Activated T-cell treated with anti-CD3 and anti-CD28 coated beads, Interleukin-2, amount 50 U/mL, for 1 hour (primary cell): ENCODE results near the gene FBL.
"Not testable (repeated sequence)": the region's sequence is repeated elsewhere in the genome, so short reads cannot be mapped to it uniquely, and the experiment has no call there.

Experiments used
- DNase-seq: peaks from one replicate; pipeline ENCODE4 v3.0.0-alpha.2; 2020

The FBL gene

DNA sequence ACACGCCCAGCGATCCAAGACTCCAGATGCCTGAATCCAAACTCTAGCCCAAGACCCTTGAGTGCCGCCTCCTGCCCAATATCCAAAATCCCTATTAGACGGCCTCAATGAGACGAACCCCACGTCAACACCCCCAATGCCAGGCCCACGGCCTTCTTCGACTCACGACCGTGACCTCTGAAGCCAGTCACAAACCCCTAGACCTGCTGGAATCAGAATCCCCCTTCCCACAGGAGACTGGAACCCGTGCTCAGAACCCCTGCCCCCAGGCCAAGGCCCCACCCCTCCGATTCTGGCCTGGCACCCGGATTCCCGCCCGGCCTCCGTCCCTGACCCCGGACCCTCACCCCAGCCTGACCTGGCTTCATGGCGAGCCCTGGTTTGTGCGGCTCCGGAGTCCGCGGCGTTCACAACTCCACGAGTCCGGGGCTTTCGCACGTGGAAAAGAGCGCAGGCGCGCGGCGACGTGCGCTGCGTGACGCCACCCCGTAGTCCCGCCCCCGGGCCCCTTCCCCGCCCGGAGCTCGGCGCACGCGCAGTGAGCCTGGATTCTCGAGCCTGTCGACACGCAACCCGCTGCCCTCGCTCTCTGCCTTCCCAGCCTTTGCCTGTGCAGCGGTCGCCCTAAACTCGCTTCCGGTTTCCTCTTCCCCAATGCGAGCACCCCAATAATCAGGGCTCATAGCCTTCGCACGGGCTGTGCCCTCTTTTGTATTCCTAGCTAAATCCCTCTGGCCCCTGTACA, at the start of gene FBL:
Gene FBL, minus strand, starts transcription at position 447 of the 745 bp plus-strand sequence. Its CDS starts 79 bp downstream, at position 368.
- peak; percentile 98 for DNase-seq

DNA sequence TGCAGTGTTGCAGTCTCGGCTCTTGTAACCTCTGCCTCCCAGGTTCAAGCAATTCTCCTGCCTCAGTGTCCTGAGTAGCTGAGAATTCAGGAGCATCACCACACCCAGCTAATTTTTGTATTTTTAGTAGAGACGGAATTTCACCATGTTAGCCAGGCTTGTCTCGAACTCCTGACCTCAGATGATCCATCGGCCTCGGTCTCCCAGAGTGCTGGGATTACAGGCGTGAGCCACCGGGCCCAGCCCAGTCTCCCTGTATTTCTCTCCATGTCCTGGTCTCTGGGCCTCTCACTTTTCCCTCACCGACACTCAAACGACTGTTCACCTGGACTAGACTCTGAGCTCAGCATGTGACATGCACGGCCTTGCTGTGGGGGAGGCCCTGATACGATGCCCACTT, 48.9 kb upstream of the FBL start:
- not testable (repeated sequence) for DNase-seq

DNA sequence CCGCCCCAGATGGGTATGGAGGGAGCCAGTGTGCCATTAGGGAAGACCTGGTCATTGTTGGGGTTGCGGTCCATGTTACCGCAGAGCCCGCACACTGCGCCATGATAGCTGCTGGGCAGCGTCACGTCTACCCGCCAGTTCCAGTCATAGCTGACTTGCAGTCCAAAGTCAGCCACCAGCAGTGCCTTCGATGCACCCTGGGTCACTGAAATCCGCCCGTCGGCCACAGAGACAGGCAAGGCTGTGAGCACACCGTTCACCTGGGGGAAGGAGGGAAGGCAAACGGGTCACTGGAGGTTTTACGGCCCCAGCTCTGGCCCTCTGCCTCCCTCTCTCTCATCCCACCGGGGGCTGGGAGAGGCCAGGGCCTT, 48.0 kb upstream of the FBL start:
- not testable (repeated sequence) for DNase-seq

DNA sequence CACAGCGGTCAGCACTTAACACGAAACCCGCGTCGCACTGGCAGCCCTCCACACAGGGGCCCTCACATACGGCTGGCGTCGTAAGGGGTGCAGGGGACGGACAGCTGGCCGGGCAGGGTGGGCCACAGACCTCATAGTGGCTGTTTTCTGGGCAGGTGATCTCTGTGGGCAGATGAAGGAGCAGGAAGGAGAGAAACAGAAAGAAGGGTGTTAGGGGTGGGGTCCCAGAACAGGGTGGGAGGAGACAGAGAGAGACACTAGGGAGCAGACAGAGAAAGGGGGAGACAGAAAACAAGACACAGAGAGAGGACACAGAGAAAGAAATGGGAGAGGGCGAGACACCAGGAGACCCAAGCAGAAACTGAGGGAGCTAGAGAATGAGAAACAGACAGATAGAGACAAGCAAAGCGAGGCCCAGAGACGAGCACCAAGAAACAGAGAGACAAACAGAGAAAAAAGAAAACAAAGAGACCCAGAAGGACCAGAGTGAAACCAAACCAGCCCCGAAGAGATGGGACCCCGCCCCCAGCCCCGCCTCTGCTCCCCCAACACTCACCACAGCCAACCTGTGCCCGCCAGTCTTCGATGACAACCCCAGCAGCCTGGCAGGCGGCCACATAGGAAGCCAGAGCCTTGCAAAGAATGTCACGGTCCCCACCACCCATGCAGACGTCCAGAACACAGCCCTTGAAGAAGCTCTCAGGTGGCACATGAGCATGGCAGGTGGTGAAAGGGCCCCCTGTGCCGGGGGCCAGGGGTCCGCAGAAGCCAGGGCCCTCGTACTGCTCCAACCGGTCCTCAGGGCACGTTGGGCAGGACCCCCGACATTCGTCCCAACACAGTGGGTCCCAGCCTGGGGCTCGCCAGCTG, 47.4 kb upstream of the FBL start:
- DNase-seq, result peak; percentile 72

DNA sequence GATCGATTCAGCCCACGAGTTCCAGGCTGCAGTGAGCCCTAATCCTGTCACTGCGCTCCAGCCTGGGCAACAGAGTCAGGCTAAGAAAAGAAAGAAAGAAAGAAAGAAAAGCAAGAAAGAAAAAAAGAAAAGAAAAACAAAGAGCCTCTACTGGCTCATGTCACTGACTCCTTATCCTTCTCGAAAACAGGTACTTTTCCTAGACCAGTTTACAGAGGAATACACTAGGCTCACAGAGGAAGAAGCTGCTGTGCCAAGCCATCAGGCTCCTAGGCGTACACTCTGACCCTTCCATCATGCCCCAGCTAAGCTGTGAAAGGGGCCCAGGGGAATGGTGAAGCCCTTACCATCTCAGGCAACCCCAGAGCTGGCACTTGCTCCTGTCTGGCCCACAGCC, 46.3 kb upstream of the FBL start:
- not testable (repeated sequence) for DNase-seq

DNA sequence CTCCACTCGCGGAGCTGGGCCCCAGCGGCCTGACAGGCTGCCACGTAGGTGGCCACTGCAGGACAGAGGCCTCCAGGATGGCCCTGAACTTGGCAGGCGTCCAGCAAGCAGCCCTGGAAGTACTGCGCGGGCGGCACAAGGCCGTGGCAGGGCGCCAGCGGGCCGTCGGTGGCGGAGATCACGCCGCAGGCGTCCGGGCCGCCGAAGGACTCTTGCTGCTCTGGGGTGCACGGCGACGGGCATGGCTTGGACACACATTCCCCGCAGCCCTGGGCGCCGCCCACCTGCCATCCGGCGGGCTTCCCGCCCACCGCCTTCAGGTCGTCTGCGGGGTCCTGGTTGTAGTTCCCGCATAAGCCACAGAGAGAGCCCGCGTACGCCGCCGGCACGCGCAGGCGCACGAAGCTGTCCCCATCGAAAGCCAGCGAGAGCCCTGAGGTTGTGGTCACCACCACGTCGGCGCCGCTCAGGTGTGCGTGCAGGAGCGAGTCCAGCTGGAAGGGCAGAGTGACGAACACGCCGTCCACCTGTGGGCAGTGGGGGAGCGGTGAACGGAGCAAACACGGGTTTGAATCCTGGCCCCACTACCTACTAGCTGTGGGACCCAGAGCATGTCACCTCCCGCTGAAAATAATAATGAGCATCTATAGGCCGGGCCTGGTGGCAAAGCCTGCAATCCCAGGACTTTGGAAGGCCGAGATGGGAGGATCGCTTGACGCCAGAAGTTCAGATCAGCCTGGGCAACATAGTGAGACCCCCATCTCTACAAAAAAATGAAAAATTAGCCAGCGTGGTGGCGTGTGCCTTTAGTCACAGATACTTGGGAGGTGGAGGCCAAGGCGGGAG, 45.7 kb upstream of the FBL start:
- not testable (repeated sequence) for DNase-seq

DNA sequence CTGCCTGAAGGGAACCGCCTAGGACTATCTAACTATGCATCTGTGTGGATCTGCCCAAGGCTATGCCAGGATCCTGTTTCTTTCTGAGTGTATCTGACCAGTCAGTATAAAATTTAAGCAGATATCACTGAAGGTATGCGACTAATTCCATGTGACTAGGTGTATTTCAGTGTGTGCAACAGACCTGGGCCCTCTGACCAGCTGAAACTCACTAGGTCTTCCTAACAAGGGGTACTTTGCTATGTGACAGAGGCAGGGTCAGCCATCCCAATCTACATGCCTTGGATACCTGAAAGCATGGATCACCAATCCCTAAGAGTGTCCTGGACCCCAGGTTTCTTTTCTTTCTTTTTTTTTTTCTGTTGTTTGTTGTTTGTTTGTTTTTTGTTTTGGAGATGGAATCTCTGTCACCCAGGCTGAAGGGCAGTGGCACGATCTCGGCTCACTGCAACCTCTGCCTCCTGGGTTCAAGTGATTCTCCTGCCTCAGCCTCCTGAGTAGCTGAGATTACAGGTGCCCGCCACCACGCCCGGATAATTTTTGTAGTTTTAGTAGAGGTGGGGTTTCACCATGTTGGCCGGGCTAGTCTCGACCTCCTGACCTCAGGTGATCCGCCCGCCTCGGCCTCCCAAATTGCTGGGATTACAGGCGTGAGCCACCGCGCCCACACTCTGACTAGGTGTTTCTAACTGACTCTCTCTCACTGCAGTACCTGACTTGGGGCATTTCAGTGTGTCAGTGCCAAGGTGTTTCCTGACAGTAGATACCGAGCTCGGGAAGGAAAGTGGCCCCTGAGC, 44.8 kb upstream of the FBL start:
- DNase-seq, result no peak

DNA sequence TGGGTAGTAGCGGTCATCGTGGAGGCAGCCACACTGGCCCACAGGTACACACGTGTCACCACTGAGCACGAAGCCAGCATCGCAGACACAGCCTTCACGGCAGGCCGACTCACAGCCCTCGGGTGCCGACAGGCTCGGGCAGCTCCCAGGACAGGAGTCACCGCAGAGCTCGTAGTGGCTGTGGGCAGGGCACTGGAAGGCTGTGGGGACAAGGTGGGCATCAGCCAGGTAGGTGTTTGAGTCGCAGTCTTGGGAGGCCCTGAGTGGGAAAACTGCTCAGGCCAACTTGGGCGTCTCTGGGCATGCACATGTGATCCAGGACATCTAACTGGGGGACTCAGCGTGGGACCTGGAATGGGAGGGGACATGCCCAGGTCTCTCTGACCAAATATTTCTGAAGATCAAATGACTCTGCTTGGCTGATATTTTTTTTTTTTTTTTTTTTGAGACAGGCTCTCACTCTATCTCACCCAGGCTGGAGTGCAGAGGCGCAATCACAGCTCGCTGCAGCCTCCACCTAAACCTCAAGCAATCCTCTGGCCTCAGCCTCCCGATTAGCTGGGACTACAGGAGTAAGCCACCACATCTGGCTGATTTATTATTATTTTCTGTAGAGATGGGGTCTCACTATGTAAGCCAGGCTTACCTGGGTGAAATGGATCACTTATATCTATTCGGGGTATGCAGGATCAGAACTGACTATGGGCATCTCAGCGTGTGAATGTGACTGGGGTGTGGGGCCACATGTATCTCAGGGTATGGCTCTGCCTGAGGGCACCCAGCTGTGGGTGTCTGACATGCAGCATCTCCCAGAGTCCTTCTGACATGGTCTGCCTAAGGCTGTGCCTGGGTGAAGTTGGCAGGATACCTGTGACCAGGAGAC, 43.9 kb upstream of the FBL start:
- not testable (repeated sequence) for DNase-seq

DNA sequence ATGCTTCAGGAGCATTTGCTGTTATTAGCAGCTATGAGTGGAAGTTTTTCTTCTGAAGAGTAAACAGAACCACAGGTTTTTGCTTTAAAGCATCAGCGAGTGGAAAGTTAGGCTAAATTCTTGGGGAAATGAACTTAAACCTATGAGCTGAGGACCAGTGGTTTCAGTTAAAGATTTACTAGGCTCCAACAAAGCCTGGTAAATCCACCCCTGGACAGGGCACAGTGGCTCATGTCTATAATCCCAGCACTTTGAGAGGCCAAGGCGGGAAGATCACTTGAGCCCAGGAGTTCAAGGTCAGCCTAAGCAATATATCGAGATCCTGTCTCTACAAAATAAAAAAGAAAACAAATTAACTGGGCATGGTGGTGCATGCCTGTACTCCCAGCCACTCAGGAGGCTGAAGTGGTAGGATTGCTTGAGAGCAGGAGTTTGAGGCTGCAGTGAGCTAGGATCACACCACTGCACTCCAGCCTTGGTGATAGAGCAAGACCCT, 41.3 kb upstream of the FBL start:
- not testable (repeated sequence) for DNase-seq

DNA sequence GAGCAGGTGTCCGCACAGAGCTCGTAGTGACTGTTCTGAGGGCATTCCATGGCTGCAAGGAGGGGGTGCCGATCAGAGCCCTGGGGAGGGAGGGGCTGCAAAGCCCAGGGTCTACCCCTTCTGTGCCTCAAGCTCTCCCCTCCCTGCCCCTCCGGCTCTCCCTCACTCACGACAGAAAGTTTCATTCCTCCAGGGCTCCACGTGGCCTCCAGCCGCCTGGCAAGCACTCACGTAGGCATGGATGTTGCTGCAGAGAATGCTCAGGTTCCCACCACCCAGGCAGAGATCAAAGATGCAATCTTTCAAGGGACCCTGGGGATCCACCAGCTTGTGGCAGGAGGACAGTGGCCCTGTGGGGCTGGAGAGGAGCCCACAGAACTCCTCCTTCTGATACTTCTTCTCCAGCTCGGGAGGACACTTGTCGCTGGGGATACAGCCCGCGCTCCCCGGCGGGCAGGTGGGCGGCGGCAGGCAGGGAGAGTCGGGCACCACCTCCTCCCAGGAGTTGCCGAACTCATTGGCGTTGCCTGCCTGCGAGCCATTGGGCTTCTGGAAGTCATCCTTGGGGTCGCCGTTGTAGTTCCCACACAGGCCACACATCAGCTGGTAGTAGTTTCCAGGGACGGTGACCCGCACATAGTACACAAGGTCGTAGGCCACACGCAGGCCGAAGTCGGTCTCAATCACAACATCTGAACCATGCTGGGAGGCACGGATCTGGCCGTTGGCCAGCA, 39.8 kb upstream of the FBL start:
- not testable (repeated sequence) for DNase-seq

DNA sequence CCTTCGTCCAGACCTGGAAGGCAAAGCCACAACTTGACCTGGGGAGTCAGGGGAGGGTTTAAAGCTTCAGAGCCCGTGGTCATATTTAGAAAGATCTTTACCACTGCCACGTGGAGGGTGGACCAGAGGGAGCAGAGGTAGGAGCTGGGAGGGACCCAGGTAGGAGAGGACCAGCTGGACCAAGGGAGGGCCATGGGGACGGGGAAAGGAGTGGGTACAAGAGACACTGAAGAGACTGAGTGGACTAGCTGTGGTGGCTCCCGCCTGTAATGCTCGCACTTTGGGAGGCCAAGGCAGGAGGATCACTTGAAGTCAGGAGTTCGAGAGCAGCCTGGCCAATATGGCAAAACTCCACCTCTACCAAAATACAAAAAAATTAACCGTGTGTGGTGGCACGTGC, 38.5 kb upstream of the FBL start:
- not testable (repeated sequence) for DNase-seq

DNA sequence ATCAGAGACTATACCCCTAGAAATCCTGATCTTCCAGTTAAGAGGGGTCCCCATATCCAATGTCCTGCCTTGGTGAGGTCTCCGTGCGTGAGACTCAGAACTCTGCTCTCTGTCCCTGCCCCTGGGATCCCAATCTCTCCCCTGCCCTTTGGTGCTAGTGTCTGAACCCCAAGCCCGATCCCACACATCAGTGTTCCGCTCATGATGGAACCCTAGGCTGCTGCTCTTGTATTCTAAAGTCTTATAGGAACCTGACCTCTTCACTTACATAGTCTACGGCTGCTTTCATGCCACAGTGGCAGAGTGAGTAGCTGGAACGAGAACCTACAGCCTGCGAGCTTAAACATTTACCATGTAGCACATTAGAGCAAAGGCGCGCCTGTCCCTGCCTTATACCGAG, 36.5 kb upstream of the FBL start:
- DNase-seq, result not testable (repeated sequence)

DNA sequence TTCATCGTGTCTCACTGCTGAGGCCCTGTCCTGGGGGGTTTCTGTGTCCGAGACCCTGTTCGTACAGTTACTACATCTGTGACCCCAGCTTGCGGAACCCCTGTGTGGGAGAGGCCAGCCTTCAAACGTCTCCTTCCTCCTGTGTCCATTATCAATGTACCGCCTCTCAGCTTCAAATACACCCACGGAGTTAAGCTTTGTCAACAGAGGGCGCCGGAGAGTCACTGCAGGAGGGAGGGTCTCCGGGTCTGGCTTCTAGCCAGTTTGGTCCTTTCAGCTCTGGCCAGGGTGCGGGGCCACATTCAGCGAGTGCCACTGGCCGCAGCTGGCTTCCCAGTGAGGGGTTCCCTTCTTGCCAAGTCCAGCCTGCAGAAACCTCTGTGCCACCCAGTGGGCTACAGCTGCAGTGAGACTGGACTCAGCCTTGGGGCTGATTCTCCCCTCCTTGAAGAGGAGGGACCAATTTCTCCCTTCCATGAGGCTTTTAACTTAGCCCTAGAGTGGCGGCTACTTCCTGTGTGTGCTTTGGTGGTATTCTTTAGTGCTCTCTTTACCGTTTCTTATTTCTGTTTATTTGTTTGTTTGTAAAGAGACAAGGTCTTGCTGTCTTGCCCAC, 35.4 kb upstream of the FBL start:
- peak; percentile 41 for DNase-seq

DNA sequence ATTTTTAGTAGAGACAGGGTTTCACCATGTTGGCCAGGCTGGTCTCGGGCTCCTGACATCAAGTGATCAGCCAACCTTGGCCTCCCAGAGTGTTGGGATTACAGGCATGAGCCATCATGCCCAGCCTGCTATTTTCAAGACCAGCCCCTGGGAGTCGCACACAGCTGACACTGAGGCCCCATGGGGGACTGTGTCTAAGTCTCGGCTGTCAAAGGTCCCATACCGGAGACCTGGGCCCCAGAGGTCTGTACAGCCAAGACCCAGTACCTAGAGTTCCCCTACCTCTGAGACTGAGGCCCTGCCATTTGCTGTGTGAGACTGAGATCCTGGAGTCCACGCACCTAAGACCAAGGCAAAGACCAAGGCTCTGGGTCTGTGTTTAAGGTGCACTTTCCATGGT, 34.1 kb upstream of the FBL start:
- not testable (repeated sequence) for DNase-seq

DNA sequence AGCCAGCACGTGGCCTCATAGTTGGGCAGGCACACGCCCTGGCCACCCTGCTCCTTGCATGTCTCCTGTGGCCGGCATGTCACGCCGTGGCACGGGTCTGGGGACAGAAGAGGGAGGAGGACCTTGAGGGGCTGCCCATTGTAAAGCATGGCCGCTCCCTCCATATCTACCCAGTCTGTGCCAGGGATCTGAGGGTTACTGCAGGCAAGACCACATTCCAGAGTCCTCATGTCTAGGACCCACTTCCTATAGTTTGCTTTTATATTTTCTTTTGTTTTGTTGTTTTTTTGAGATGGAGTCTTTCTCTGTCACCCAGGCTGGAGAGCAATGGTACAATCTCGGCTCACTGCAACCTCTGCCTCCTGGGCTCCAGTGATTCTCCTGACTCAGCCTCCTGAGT, 33.6 kb upstream of the FBL start:
- DNase-seq, result not testable (repeated sequence)

DNA sequence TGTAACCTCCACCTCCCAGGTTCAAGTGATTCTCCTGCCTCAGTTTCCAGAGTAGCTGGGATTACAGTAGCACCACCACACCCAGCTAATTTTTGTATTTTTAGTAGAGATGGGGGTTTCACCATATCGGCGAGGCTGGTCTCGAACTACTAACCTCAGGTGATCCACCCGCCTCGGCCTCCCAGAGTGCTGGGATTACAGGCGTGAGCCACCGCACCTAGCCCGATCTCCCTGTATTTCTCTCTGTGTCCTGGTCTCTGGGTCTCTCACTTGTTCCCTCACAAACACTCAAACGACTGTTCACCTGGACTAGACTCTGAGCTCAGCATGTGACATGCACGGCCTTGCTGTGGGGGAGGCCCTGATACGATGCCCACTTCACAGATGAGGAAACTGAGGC, 32.7 kb upstream of the FBL start:
- not testable (repeated sequence) for DNase-seq

DNA sequence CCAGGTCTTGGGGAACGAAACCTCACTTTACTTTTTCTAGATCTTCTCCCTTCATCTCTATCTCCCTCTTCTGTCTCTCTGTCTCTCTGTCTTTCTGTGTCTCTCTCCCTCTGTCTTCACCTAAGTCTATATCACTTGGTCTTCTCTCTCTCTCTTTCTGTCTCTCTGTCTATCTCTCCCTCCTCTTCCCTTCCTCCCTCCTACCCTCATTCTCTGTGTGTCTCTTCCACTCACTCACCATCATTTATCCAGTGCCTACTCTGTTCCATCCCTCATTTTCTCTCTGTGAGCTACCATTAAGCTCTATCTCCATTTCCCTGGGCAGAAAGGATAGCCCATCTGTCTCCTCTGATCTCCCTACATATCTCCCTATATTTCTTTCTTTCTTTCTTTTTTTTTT, 32.2 kb upstream of the FBL start:
- DNase-seq, result no peak

DNA sequence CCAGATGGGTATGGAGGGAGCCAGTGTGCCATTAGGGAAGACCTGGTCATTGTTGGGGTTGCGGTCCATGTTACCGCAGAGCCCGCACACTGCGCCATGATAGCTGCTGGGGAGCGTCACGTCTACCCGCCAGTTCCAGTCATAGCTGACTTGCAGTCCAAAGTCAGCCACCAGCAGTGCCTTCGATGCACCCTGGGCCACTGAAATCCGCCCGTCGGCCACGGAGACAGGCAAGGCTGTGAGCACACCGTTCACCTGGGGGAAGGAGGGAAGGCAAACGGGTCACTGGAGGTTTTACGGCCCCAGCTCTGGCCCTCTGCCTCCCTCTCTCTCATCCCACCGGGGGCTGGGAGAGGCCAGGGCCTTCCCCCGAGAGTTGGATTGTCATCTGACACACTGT, 31.8 kb upstream of the FBL start:
- DNase-seq, result not testable (repeated sequence)

DNA sequence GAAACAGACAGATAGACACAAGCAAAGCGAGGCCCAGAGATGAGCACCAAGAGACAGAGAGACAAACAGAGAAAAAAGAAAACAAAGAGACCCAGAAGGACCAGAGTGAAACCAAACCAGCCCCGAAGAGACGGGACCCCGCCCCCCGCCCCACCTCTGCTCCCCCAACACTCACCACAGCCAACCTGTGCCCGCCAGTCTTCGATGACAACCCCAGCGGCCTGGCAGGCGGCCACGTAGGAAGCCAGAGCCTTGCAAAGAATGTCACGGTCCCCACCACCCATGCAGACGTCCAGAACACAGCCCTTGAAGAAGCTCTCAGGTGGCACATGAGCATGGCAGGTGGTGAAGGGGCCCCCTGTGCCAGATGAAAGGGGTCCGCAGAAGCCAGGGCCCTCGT, 31.3 kb upstream of the FBL start:
- peak; percentile 53 for DNase-seq

DNA sequence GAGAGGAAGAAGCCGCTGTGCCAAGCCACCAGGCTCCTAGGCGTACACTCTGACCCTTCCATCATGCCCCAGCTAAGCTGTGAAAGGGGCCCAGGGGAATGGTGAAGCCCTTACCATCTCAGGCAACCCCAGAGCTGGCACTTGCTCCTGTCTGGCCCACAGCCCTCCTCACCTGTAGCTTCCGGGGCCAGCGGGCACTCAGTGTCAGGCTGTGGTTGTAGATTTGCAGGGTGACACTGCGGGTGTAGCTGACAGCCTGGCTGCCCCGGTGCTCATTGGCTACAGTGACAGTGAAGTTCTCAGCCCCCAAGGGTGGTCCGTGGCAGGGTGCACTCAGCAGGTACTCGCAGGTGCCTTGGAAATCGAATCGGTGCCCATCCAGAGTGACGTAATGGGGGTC, 30.3 kb upstream of the FBL start:
- not testable (repeated sequence) for DNase-seq
